ENCODE measurements around the gene SLC12A4. TPM values are rescaled to one million over a fixed set of nuclear protein-coding genes. Genes with fewer than 3 reads are reported as not detected.

Gene SLC12A4
- total and polyA plus RNA-seq, 2 of the 13 experiments (the other 11 are each of a cell fraction or from before 2014, with no cell fraction given): 65.1 to 84.3 TPM

- TF ChIP-seq ZNF24 (IDR thresholded peaks at IDR 0.05) (no peak), ARHGAP35 (CRISPR knock-in tag; IDR thresholded peaks at IDR 0.05; ENCODE audit: borderline replicate concordance) (no peak), RARG (CRISPR knock-in tag; IDR thresholded peaks at IDR 0.05; ENCODE audit: low read depth) (peak; percentile 11; the same call in 1 of the 2 replicates), ZNF446 (CRISPR knock-in tag; IDR thresholded peaks at IDR 0.05) (no peak; the same call in 1 of the 2 replicates), ZNF33A (CRISPR knock-in tag; IDR thresholded peaks at IDR 0.05; ENCODE audit: borderline replicate concordance) (no peak), SP5 (CRISPR knock-in tag; IDR thresholded peaks at IDR 0.05; ENCODE audit: borderline replicate concordance, low read depth) (no peak), ZBTB33 (CRISPR knock-in tag; IDR thresholded peaks at IDR 0.05) (no peak), PRPF4 (IDR thresholded peaks at IDR 0.05; ENCODE audit: low read depth, low read length, poor library complexity, severe bottlenecking) (no peak), ZNF138 (CRISPR knock-in tag; IDR thresholded peaks at IDR 0.05; ENCODE audit: low read depth) (0 out of 2 replicates have a peak, but pooled peaks have one; percentile 28), ZNF547 (CRISPR knock-in tag; IDR thresholded peaks at IDR 0.05) (0 out of 2 replicates have a peak, but pooled peaks have one; percentile 6), SPEN (CRISPR knock-in tag; IDR thresholded peaks at IDR 0.05; ENCODE audit: low read depth) (no peak), HNRNPLL (IDR thresholded peaks at IDR 0.05; ENCODE audit: low read depth, low read length, poor library complexity, severe bottlenecking) (peak; percentile 16), ZNF790 (CRISPR knock-in tag; IDR thresholded peaks at IDR 0.05; ENCODE audit: borderline replicate concordance) (no peak), ZNF460 (CRISPR knock-in tag; IDR thresholded peaks at IDR 0.05; ENCODE audit: borderline replicate concordance) (no peak), MAZ (IDR thresholded peaks at IDR 0.05; ENCODE audit: borderline replicate concordance, low read depth, low read length) (no peak), MAZ (CRISPR knock-in tag; IDR thresholded peaks at IDR 0.05; ENCODE audit: low read depth) (no peak), RBM39 (IDR thresholded peaks at IDR 0.05; ENCODE audit: low read depth, low read length, poor library complexity, severe bottlenecking) (peak; percentile 77), KAT7 (CRISPR knock-in tag; IDR thresholded peaks at IDR 0.05; ENCODE audit: borderline replicate concordance) (0 out of 2 replicates have a peak, but pooled peaks have one; percentile 14), ZNF274 (CRISPR knock-in tag; IDR thresholded peaks at IDR 0.05) (no peak), ZNF879 (CRISPR knock-in tag; IDR thresholded peaks at IDR 0.05) (no peak), HOXA9 (CRISPR knock-in tag; IDR thresholded peaks at IDR 0.05; ENCODE audit: borderline replicate concordance) (peak; percentile 83; the same call in 1 of the 2 replicates), ZNF362 (CRISPR knock-in tag; IDR thresholded peaks at IDR 0.05; ENCODE audit: borderline replicate concordance) (no peak), AHR (CRISPR knock-in tag; IDR thresholded peaks at IDR 0.05) (no peak; the same call in 1 of the 2 replicates)
- TF ChIP-seq, protein P1, sequence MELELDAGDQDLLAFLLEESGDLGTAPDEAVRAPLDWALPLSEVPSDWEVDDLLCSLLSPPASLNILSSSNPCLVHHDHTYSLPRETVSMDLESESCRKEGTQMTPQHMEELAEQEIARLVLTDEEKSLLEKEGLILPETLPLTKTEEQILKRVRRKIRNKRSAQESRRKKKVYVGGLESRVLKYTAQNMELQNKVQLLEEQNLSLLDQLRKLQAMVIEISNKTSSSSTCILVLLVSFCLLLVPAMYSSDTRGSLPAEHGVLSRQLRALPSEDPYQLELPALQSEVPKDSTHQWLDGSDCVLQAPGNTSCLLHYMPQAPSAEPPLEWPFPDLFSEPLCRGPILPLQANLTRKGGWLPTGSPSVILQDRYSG (CRISPR knock-in tag; IDR thresholded peaks at IDR 0.05): peak; percentile 66; the same call in 1 of the 2 replicates
Observed at GRCh38 chr16:67936124-67936879, 32.1 kb downstream of the SLC12A4 start, which contains the start of gene PSMB10 (continued).
